ENCODE measurements around the gene ZNF223.

ZNF223 gene

GRCh38 chr19:44071824-44072542 lies 20.1 kb downstream of the ZNF223 start, which contains the start of gene ZNF284:
ZNF284 (plus strand) TSS chr19:44072159; CDS start chr19:44076390, 4,231 bp downstream.
- TF ChIP-seq YY1 (IDR thresholded peaks at IDR 0.05; ENCODE audit: low read depth) = 0 out of 2 replicates have a peak, but pooled peaks have one; percentile 13
- TF ChIP-seq RAD21 (IDR thresholded peaks at IDR 0.05; ENCODE audit: low read depth) = peak; percentile 7; the same call in 1 of the 2 replicates
- peak; percentile 69 for TF ChIP-seq CREB1 (IDR thresholded peaks at IDR 0.05; ENCODE audit: low read depth)
- no peak for TF ChIP-seq EGR1 (IDR thresholded peaks at IDR 0.05)
- no peak for TF ChIP-seq FOXM1 (IDR thresholded peaks at IDR 0.05; ENCODE audit: borderline replicate concordance, low read depth)
- peak; percentile 40; the same call in 1 of the 2 replicates for TF ChIP-seq TAF1 (IDR thresholded peaks at IDR 0.05; ENCODE audit: low read depth)
- no peak for TF ChIP-seq CEBPB (IDR thresholded peaks at IDR 0.05)
- no peak for TF ChIP-seq TEAD4 (IDR thresholded peaks at IDR 0.05)
- TF ChIP-seq ZBTB7A (IDR thresholded peaks at IDR 0.05; ENCODE audit: low read depth) = 0 out of 2 replicates have a peak, but pooled peaks have one; percentile 79
- TF ChIP-seq REST (IDR thresholded peaks at IDR 0.05; ENCODE audit: low read depth) = no peak
- TF ChIP-seq MAX (IDR thresholded peaks at IDR 0.05) = peak; percentile 68

GRCh38 chr19:44072543-44073401 lies 20.9 kb downstream of the ZNF223 start:
- no peak for TF ChIP-seq NFIC (IDR thresholded peaks at IDR 0.05)
- TF ChIP-seq EGR1 (IDR thresholded peaks at IDR 0.05) = no peak

GRCh38 chr19:44076325-44076724 lies 24.5 kb downstream of the ZNF223 start:
- no peak for TF ChIP-seq MAX (IDR thresholded peaks at IDR 0.05)
- TF ChIP-seq NFIC (IDR thresholded peaks at IDR 0.05) = no peak
- TF ChIP-seq REST (IDR thresholded peaks at IDR 0.05; ENCODE audit: low read depth) = no peak
- no peak for TF ChIP-seq CREB1 (IDR thresholded peaks at IDR 0.05; ENCODE audit: low read depth)
- no peak for TF ChIP-seq RAD21 (IDR thresholded peaks at IDR 0.05; ENCODE audit: low read depth)
- TF ChIP-seq FOXM1 (IDR thresholded peaks at IDR 0.05; ENCODE audit: borderline replicate concordance, low read depth) = no peak
- no peak for TF ChIP-seq USF1 (IDR thresholded peaks at IDR 0.05)
- TF ChIP-seq TCF12 (IDR thresholded peaks at IDR 0.05; ENCODE audit: low read depth) = no peak

- TF ChIP-seq REST (IDR thresholded peaks at IDR 0.05; ENCODE audit: low read depth) = no peak
- no peak for TF ChIP-seq CEBPB (IDR thresholded peaks at IDR 0.05)
- TF ChIP-seq EP300 (IDR thresholded peaks at IDR 0.05; ENCODE audit: borderline replicate concordance) = no peak
- TF ChIP-seq FOXM1 (IDR thresholded peaks at IDR 0.05; ENCODE audit: borderline replicate concordance, low read depth) = no peak
- no peak for TF ChIP-seq EGR1 (IDR thresholded peaks at IDR 0.05)
- TF ChIP-seq TAF1 (IDR thresholded peaks at IDR 0.05; ENCODE audit: low read depth) = no peak
- TF ChIP-seq ZBTB7A (IDR thresholded peaks at IDR 0.05; ENCODE audit: low read depth) = no peak
- no peak for TF ChIP-seq USF1 (IDR thresholded peaks at IDR 0.05)
Observed at GRCh38 chr19:44092108-44092507, 40.3 kb downstream of the ZNF223 start.
